ENCODE data around the gene REEP2. TPM values are rescaled to one million over a fixed set of nuclear protein-coding genes. Genes with fewer than 3 reads are reported as not detected.

The REEP2 gene
- total and polyA plus RNA-seq, 2 experiments from 2014 or later = 20.5 to 29.8 TPM

GRCh38 chr5:138460032-138460693, 21.3 kb downstream of the REEP2 start:
- Histone ChIP-seq H3K4me2 (no peak overlapping the region), H3K27me3 (ENCODE audit: insufficient read depth) (no peaks in the 10 kb centered on the region), H3K36me3 (ENCODE audit: insufficient read depth) (no peaks in the 10 kb centered on the region), H3K4me1 (ENCODE audit: insufficient read depth) (peaks cover 1% of the 10 kb centered on the region; the same call in 1 of the 2 replicates), H3F3A (replicated peaks; ENCODE audit: low read depth) (no peaks in the 10 kb centered on the region; the same call in 1 of the 2 replicates), H3K9me2 (ENCODE audit: insufficient read depth) (no peaks in the 10 kb centered on the region), H2AFZ (no peak overlapping the region), H3K27ac (ENCODE audit: low read depth) (no peak overlapping the region), H4K20me1 (replicated peaks; ENCODE audit: insufficient read depth) (no peaks in the 10 kb centered on the region), H3K4me3 (no peak overlapping the region), H3K79me2 (replicated peaks; ENCODE audit: insufficient read depth) (no peaks in the 10 kb centered on the region)
- no peak for TF ChIP-seq EZH2 (IDR thresholded peaks at IDR 0.05; ENCODE audit: low read depth, unreplicated experiment)
- no peak for TF ChIP-seq STAT1 (IDR thresholded peaks at IDR 0.05; ENCODE audit: unreplicated experiment)
- TF ChIP-seq, protein P1, sequence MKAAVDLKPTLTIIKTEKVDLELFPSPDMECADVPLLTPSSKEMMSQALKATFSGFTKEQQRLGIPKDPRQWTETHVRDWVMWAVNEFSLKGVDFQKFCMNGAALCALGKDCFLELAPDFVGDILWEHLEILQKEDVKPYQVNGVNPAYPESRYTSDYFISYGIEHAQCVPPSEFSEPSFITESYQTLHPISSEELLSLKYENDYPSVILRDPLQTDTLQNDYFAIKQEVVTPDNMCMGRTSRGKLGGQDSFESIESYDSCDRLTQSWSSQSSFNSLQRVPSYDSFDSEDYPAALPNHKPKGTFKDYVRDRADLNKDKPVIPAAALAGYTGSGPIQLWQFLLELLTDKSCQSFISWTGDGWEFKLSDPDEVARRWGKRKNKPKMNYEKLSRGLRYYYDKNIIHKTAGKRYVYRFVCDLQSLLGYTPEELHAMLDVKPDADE (IDR thresholded peaks at IDR 0.05) = no peak
- TF ChIP-seq REST (IDR thresholded peaks at IDR 0.05; ENCODE audit: unreplicated experiment) = no peak
- no peak for TF ChIP-seq ZNF331 (CRISPR knock-in tag; IDR thresholded peaks at IDR 0.05; ENCODE audit: low read depth)
- TF ChIP-seq NANOG (IDR thresholded peaks at IDR 0.05; ENCODE audit: borderline replicate concordance) = no peak
- no peak for TF ChIP-seq POLR2AphosphoS5 (IDR thresholded peaks at IDR 0.05; ENCODE audit: low read depth)
- no peak for TF ChIP-seq EZH2phosphoT487 (IDR thresholded peaks at IDR 0.05; ENCODE audit: unreplicated experiment)
- TF ChIP-seq ZNF114 (CRISPR knock-in tag; IDR thresholded peaks at IDR 0.05) = no peak
- TF ChIP-seq, protein P2, sequence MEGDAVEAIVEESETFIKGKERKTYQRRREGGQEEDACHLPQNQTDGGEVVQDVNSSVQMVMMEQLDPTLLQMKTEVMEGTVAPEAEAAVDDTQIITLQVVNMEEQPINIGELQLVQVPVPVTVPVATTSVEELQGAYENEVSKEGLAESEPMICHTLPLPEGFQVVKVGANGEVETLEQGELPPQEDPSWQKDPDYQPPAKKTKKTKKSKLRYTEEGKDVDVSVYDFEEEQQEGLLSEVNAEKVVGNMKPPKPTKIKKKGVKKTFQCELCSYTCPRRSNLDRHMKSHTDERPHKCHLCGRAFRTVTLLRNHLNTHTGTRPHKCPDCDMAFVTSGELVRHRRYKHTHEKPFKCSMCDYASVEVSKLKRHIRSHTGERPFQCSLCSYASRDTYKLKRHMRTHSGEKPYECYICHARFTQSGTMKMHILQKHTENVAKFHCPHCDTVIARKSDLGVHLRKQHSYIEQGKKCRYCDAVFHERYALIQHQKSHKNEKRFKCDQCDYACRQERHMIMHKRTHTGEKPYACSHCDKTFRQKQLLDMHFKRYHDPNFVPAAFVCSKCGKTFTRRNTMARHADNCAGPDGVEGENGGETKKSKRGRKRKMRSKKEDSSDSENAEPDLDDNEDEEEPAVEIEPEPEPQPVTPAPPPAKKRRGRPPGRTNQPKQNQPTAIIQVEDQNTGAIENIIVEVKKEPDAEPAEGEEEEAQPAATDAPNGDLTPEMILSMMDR (conservative IDR thresholded peaks at IDR 0.05; ENCODE audit: low read depth in 2 of 2) = no peak
- TF ChIP-seq CREB1 (CRISPR knock-in tag; IDR thresholded peaks at IDR 0.05; ENCODE audit: low read depth) = no peak
- no peak for TF ChIP-seq ZNF462 (CRISPR knock-in tag; IDR thresholded peaks at IDR 0.05)
- no peak for TF ChIP-seq JUNB (IDR thresholded peaks at IDR 0.05; ENCODE audit: unreplicated experiment)
- Mint-ChIP-seq H3K9me3 (no peaks in the 10 kb centered on the region; the same call in 2 of the 3 replicates), H3K27me3 (ENCODE audit: insufficient read depth, low read depth, poor library complexity) (peaks cover 9% of the 10 kb centered on the region), H3K4me1 (peaks cover 29% of the 10 kb centered on the region), H3K27ac (no peak overlapping the region), H3K36me3 (ENCODE audit: low read depth) (no peaks in the 10 kb centered on the region), H3K4me3 (no peak overlapping the region)
- no peak for DNase-seq (ENCODE audit: low spot score)
- no peak for ATAC-seq

Measured in GM23338 (cell line).